Testis (tissue), 3 donors: ENCODE measurements around the gene NOTUM. TPM values are rescaled to one million over a fixed set of nuclear protein-coding genes. Genes with fewer than 3 reads are reported as not detected.

Experiments used
- DNase-seq: peaks from one replicate; pipeline ENCODE4 v3.0.0-alpha.2; 2019
- H3K27ac ChIP-seq, 2 donors: fragments of 200-600 bp; sonication (generic); one replicate each; pipeline ENCODE4 v1.5.1; 2019
- H3K27me3 ChIP-seq: fragments of 200-600 bp; sonication (generic); one replicate; pipeline ENCODE4 v1.5.1; 2019
- H3K36me3 ChIP-seq: fragments of 200-600 bp; sonication (generic); one replicate; pipeline ENCODE4 v1.5.1; 2017; ENCODE audit warnings: low read depth; ENCODE audit errors: missing control alignments
- H3K4me1 ChIP-seq: fragments of 200-600 bp; sonication (generic); one replicate; pipeline ENCODE4 v1.5.1; 2019
- H3K4me3 ChIP-seq, 2 donors: fragments of 200-600 bp; sonication (generic); one replicate each; pipeline ENCODE4 v1.5.1; 2017 to 2019
- H3K9me3 ChIP-seq: fragments of 200-600 bp; sonication (generic); one replicate; pipeline ENCODE4 v1.5.1; 2017
- POLR2A ChIP-seq: fragments of 450-650 bp; IDR thresholded peaks from one replicate; pipeline ENCODE4 v1.6.1; 2017; ENCODE audit warnings: antibody characterized with exemption, mild to moderate bottlenecking, moderate library complexity
- WGBS, 2 donors: methylation state at CpG; one replicate each; pipeline ENCODE4 v1.1.5; 2018; 5-methylcytosine and 5-hydroxymethylcytosine counted together
- intact Hi-C: fragments of 100-400 bp; cut with DNase I; formaldehyde crosslinking; loops from one replicate; pipeline ENCODE4 v1.15.1; 2023; ENCODE audit warnings: low total_unique reads
- polyA plus RNA-seq: library from polyadenylated mRNA; stranded (reverse); fragments of 350-450 nt; fragmentation: Illumina TruSeq; extraction: RNeasy Lipid Tissue Mini Kit (QIAGEN cat#74804); gene quantifications from one replicate; pipeline ENCODE4 v1.2.3, GENCODE V29; 2014; ENCODE audit warnings: low read depth, low replicate concordance; ENCODE audit not compliant: insufficient read depth
- total RNA-seq, 2 donors: library from RNA; depleted of rRNA; stranded (reverse); fragments of >200 nt; gene quantifications; one replicate each; pipeline ENCODE4 v1.2.3, GENCODE V29; 2016
- TF ChIP-seq, protein P1 (sequence below), 3 experiments: fragments of 450-650 bp in 2 of 3; fragments of 200-600 bp in 1 of 3; sonication (generic) in 1 of 3; IDR thresholded peaks; one replicate each; pipeline ENCODE4 v1.5.1; 2016 to 2019; ENCODE audit warnings: antibody characterized with exemption in 3 of 3, mild to moderate bottlenecking in 2 of 3, moderate library complexity in 1 of 3

The NOTUM gene
- total and polyA plus RNA-seq, 3 donors from 2014 or later: 5.1 to 13.2 (median 9.5) TPM

- Histone ChIP-seq H3K4me1 (peaks cover 6% of the 10 kb centered on the region), H3K9me3 (no peaks in the 10 kb centered on the region), H3K36me3 (no peaks in the 10 kb centered on the region), H3K27me3 (no peaks in the 10 kb centered on the region), H3K27ac (no peak overlapping the region), H3K4me3 (no peak overlapping the region)
- TF ChIP-seq POLR2A: no peak
- TF ChIP-seq, protein P1, sequence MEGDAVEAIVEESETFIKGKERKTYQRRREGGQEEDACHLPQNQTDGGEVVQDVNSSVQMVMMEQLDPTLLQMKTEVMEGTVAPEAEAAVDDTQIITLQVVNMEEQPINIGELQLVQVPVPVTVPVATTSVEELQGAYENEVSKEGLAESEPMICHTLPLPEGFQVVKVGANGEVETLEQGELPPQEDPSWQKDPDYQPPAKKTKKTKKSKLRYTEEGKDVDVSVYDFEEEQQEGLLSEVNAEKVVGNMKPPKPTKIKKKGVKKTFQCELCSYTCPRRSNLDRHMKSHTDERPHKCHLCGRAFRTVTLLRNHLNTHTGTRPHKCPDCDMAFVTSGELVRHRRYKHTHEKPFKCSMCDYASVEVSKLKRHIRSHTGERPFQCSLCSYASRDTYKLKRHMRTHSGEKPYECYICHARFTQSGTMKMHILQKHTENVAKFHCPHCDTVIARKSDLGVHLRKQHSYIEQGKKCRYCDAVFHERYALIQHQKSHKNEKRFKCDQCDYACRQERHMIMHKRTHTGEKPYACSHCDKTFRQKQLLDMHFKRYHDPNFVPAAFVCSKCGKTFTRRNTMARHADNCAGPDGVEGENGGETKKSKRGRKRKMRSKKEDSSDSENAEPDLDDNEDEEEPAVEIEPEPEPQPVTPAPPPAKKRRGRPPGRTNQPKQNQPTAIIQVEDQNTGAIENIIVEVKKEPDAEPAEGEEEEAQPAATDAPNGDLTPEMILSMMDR (IDR thresholded peaks at IDR 0.05): no peak
- WGBS, 2 donors: 84 to 93% methylated on average over 6 of the region's 6 CpGs
- DNase-seq: no peak
- intact Hi-C loops: no loop called here
These were observed 25.3 kb downstream of the NOTUM start for GRCh38 chr17:81935709-81936084.

DNA sequence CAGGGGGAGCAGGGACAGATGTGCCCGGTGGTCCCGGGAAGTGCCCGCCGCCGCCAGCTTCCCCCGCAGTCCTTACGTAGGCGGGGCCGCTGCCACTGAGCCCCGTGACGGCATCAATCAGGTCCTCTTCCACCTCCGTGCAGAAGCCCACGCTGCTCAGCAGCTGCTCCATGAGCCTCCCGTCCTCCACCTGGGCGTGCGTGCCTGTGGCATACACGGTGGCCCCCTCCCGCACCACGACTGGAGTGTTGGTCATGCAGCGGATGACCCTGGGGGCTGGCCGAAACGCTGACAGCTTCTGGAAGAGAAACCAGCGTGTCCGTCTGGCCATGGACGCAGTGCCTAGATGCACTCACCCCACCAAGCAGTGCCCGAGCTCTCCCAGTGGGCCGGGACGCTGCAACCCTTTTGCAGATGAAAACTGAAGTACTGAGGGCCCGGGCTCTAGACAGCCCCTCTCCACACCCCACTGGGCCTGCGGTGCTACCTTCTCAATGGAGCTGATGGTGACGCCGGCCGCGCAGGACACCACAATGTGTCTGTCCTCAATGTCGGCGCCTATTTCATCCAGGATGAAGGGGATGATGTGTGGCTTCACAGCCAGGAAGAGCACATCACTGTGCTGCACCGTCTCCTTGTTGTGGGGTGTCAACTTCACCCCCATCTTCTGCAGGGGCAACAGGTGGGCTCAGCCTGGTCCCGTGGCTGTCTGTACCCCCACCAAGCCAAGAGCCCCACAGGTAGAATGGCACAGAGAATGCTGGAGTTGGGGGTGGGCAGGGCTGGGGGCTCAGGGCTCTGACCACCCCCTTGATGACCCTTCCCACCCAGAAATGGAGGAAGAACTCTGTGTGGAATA lies 25.9 kb downstream of the NOTUM start:
- Histone ChIP-seq H3K27me3 (no peaks in the 10 kb centered on the region), H3K36me3 (no peaks in the 10 kb centered on the region), H3K4me1 (peaks cover 6% of the 10 kb centered on the region), H3K4me3 (no peak overlapping the region), H3K9me3 (no peaks in the 10 kb centered on the region), H3K27ac (no peak overlapping the region)
- DNase-seq: no peak
- WGBS, 2 donors: 92 to 94% methylated on average over 23 to 38 of the region's 38 CpGs
- intact Hi-C loops: no loop called here
- TF ChIP-seq, protein P1 (IDR thresholded peaks at IDR 0.05): no peak
- no peak for TF ChIP-seq POLR2A

GRCh38 chr17:81934098-81934757 lies 26.8 kb downstream of the NOTUM start:
- Histone ChIP-seq H3K36me3 (no peaks in the 10 kb centered on the region), H3K4me1 (peaks cover 6% of the 10 kb centered on the region), H3K9me3 (no peaks in the 10 kb centered on the region), H3K27me3 (no peaks in the 10 kb centered on the region), H3K27ac (no peak overlapping the region), H3K4me3 (no peak overlapping the region)
- TF ChIP-seq POLR2A: no peak
- TF ChIP-seq, protein P1 (IDR thresholded peaks at IDR 0.05): no peak
- intact Hi-C loops: no loop called here
- no peak for DNase-seq
- WGBS, 2 donors: 84 to 95% methylated on average over 4 to 22 of the region's 23 CpGs

DNA sequence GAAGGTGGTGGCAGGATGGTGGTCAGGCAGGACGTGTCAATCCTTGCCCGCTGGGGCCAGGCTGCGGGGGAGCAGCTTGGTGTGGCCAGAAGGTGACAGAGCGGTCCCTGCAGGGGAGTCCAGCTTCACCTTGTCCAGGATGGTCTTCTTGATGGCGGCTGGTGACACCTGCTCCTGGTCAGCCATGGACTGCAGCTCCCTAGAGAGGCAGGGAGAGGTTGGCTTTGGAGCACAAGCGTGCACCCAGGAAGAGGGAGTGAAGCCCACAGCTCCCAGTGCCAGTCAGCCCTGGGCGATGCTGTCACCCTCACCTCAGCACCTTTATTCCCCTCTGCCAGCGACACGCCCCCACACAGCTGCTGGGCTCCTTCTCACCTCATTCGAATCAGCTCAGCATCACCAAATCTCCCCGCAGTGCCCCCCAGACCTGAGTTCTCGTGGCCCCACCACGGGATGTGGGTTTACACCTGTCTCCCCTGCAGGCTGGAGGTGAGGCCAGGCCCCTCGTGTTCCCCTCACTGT lies 27.7 kb downstream of the NOTUM start:
- peaks cover 10% of the 10 kb centered on the region for H3K4me1 ChIP-seq
- H3K9me3 ChIP-seq: no peaks in the 10 kb centered on the region
- no peaks in the 10 kb centered on the region for H3K36me3 ChIP-seq
- no peak overlapping the region for H3K4me3 ChIP-seq
- no peaks in the 10 kb centered on the region for H3K27me3 ChIP-seq
- no peak for TF ChIP-seq POLR2A
- TF ChIP-seq, protein P1 (IDR thresholded peaks at IDR 0.05): no peak
- no peak overlapping the region for H3K27ac ChIP-seq
- no peak for DNase-seq
- WGBS, 2 donors: 86 to 90% methylated on average over 14 of the region's 14 CpGs
- intact Hi-C loops: no loop called here
